Upper lobe of left lung (tissue), 6 donors: Measurements from ENCODE around the gene PAX5. TPM values are rescaled to one million over a fixed set of nuclear protein-coding genes. Genes with fewer than 3 reads are reported as not detected.

ENCODE experiments used
- ATAC-seq, 2 donors: fragments of 200-7000 bp; cut with Tn5 transposase; one replicate each; pipeline ENCODE4 v1.9.1; 2022; ENCODE audit warnings: mild to moderate bottlenecking in 2 of 2, moderate library complexity in 2 of 2; ENCODE audit not compliant: low FRiP score in 2 of 2
- DNase-seq, 2 donors: peaks; one replicate each; pipeline ENCODE4 v3.0.0-alpha.2; 2019 to 2020
- H3K27ac ChIP-seq, 4 donors: fragments of 200-600 bp; sonication (generic); one replicate each; pipeline ENCODE4 v1.5.1; 2016 to 2019
- H3K27me3 ChIP-seq, 4 donors: fragments of 200-600 bp; sonication (generic); one replicate each; pipeline ENCODE4 v1.5.1; 2017 to 2019
- H3K36me3 ChIP-seq, 4 donors: fragments of 200-600 bp; sonication (generic); one replicate each; pipeline ENCODE4 v1.5.1; 2016 to 2019
- H3K4me1 ChIP-seq, 4 donors: fragments of 200-600 bp; sonication (generic); one replicate each; pipeline ENCODE4 v1.5.1; 2018 to 2019
- H3K4me3 ChIP-seq, 4 donors: fragments of 200-600 bp; sonication (generic); one replicate each; pipeline ENCODE4 v1.5.1; 2017 to 2019; ENCODE audit warnings: mild to moderate bottlenecking in 2 of 4, moderate library complexity in 1 of 4
- H3K9me3 ChIP-seq, 4 donors: fragments of 200-600 bp; sonication (generic); one replicate each; pipeline ENCODE4 v1.5.1; 2018 to 2019
- CTCF ChIP-seq, 6 experiments: fragments of 450-650 bp in 4 of 6; fragments of 200-600 bp in 2 of 6; sonication (generic) in 2 of 6; IDR thresholded peaks; one replicate each; pipeline ENCODE4 v1.5.1; 2016 to 2019; ENCODE audit warnings: antibody characterized with exemption in 6 of 6
- EP300 ChIP-seq, 4 donors: sonication (generic); formaldehyde crosslinking; IDR thresholded peaks; one replicate each; pipeline ENCODE4 v1.5.1; 2017; ENCODE audit warnings: antibody characterized with exemption in 4 of 4, control low read depth in 2 of 4
- POLR2A ChIP-seq, 4 donors: fragments of 450-650 bp; IDR thresholded peaks; one replicate each; pipeline ENCODE4 v1.5.1; 2016 to 2017; ENCODE audit warnings: antibody characterized with exemption in 4 of 4, mild to moderate bottlenecking in 2 of 4
- POLR2AphosphoS5 ChIP-seq, 2 donors: sonication (generic); formaldehyde crosslinking; IDR thresholded peaks; one replicate each; pipeline ENCODE4 v1.5.1; 2017; ENCODE audit warnings: antibody characterized with exemption in 2 of 2
- WGBS, 2 donors: methylation state at CpG; one replicate each; pipeline ENCODE4 v1.1.5; 2017 to 2018; 5-methylcytosine and 5-hydroxymethylcytosine counted together
- total RNA-seq, 6 donors: library from RNA; depleted of rRNA in 4 of 6; stranded (reverse); fragments of >200 nt in 4 of 6; gene quantifications; one replicate each; pipeline versions ENCODE4 v1.1.0 to v1.2.1, GENCODE V29; 2016 to 2021
- donor health status: DM: no; HTN: no; CAD: no; lungs with moderate emphysema.
- donor health status: DM: no; HTN: yes; CAD: no; lungs with severe emphysema.

The PAX5 gene
- total RNA-seq, 6 donors from 2014 or later = under 0.01 to 0.64 (median 0.43) TPM; not detected in 1

GRCh38 chr9:36997414-36997813, 36.7 kb downstream of the PAX5 start:
- DNase-seq (peak in 1 of 2 donors; percentile 35), ATAC-seq (no peak)
- TF ChIP-seq CTCF (IDR thresholded peaks at IDR 0.05) (no peak), POLR2AphosphoS5 (IDR thresholded peaks at IDR 0.05) (no peak), EP300 (IDR thresholded peaks at IDR 0.05) (no peak), POLR2A (IDR thresholded peaks at IDR 0.05) (no peak)
- WGBS, 2 donors = 54 to 71% methylated on average over 7 to 12 of the region's 12 CpGs
- no peak overlapping the region for H3K27ac ChIP-seq
- H3K36me3 ChIP-seq = no peaks in the 10 kb centered on the region
- peaks cover 0 to 8% (median under 1%) of the 10 kb centered on the region in 4 donors for H3K4me1 ChIP-seq
- no peaks in the 10 kb centered on the region for H3K9me3 ChIP-seq
- H3K4me3 ChIP-seq = no peak overlapping the region
- H3K27me3 ChIP-seq = peaks cover 0 to 7% (median 3%) of the 10 kb centered on the region in 4 donors

- ATAC-seq (no peak), DNase-seq (no peak)
- TF ChIP-seq CTCF (IDR thresholded peaks at IDR 0.05) (no peak), EP300 (IDR thresholded peaks at IDR 0.05) (no peak), POLR2A (IDR thresholded peaks at IDR 0.05) (no peak), POLR2AphosphoS5 (IDR thresholded peaks at IDR 0.05) (no peak)
- Histone ChIP-seq H3K4me3 (no peak overlapping the region), H3K9me3 (peaks cover 0 to under 1% (median 0%) of the 10 kb centered on the region in 4 donors), H3K36me3 (no peaks in the 10 kb centered on the region), H3K4me1 (peaks cover 0 to 4% (median 0%) of the 10 kb centered on the region in 4 donors), H3K27ac (no peak overlapping the region), H3K27me3 (peaks cover 0 to 3% (median 0%) of the 10 kb centered on the region in 4 donors)
- WGBS, 2 donors = 64 to 70% methylated on average over 5 of the region's 5 CpGs
These were observed 37.4 kb downstream of the PAX5 start for GRCh38 chr9:36996706-36997086.

GRCh38 chr9:36995927-36996705, 38.0 kb downstream of the PAX5 start:
- peak in 3 of 6 experiments; percentile 40 to 46 (median 40) for TF ChIP-seq CTCF (IDR thresholded peaks at IDR 0.05)
- no peak for TF ChIP-seq POLR2AphosphoS5 (IDR thresholded peaks at IDR 0.05)
- no peak for TF ChIP-seq EP300 (IDR thresholded peaks at IDR 0.05)
- WGBS, 2 donors = 30 to 39% methylated on average over 11 to 16 of the region's 16 CpGs
- Histone ChIP-seq H3K36me3 (no peaks in the 10 kb centered on the region), H3K27ac (no peak overlapping the region), H3K4me1 (peaks cover 0 to 4% (median 0%) of the 10 kb centered on the region in 4 donors), H3K9me3 (peaks cover 4 to 6% (median 5%) of the 10 kb centered on the region in 4 donors), H3K4me3 (peak overlapping the region in 1 of 4 donors; percentile 2), H3K27me3 (no peaks in the 10 kb centered on the region)
- ATAC-seq = peak in 1 of 2 donors; percentile 53
- peak; percentile 23 to 66 for DNase-seq

DNA sequence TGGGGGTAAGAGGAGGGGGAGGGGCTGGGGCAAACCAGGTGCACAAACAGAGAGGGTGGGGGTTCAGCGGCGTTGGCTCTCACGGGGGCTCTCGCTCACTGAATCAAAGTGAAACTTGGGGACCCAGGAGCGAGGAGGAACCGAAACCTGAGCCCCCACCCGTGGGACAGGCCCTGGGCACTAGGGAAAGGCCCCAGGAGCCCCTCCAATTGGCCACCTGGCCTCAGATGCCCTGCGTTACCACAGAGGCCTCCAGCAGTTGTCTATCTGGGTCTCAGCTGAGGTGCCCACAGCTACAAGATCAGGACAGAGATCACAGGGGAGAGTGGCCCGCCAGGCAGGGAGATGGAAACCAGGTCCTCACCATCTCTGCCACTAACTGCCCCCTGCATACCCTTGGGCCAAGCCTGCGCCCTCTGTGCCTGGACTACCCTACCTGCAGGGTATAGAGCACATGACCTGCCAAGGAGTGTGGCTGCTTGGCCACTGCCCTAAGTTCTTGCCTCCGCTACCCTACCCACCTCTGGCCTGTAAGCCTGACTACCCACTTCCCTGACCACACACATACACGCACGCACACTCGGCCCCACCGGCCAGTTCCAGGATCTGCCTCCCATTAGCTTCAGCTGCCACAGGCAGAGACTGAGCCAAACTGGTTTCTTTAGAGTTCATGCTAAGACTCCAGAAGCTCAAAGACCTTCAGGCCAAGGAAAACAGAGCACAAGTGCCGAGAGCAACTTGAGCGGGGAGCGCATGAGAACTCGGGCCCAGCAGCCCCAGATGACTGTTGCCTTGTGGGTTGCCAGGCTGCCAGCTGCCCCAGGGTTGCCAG, 39.9 kb downstream of the PAX5 start:
- WGBS, 2 donors = 55 to 69% methylated on average over 4 to 19 of the region's 19 CpGs
- peaks cover 5 to 14% (median 11%) of the 10 kb centered on the region in 4 donors for H3K9me3 ChIP-seq
- no peak overlapping the region for H3K4me3 ChIP-seq
- no peak for TF ChIP-seq POLR2A (IDR thresholded peaks at IDR 0.05)
- TF ChIP-seq CTCF (IDR thresholded peaks at IDR 0.05) = no peak
- no peak for TF ChIP-seq EP300 (IDR thresholded peaks at IDR 0.05)
- TF ChIP-seq POLR2AphosphoS5 (IDR thresholded peaks at IDR 0.05) = no peak
- ATAC-seq (no peak), DNase-seq (peak in 1 of 2 donors; percentile 43)
- H3K27ac ChIP-seq = no peak overlapping the region
- H3K27me3 ChIP-seq = no peaks in the 10 kb centered on the region
- peaks cover 0 to 4% (median 0%) of the 10 kb centered on the region in 4 donors for H3K4me1 ChIP-seq
- no peaks in the 10 kb centered on the region for H3K36me3 ChIP-seq
